Stimulated activated CD8-positive, alpha-beta memory T cell treated with anti-CD3 and anti-CD28 coated beads, Interleukin-15, amount 100 ng/mL, for 48 hours (primary cell): ENCODE results near the gene STAG1.
"Not testable (repeated sequence)": the region's sequence is repeated elsewhere in the genome, so short reads cannot be mapped to it uniquely, and the experiment has no call there.

Source experiments
- DNase-seq, 2 donors: peaks; one replicate each; pipeline ENCODE4 v3.0.0-alpha.2; 2020; ENCODE audit warnings: low read depth in 2 of 2

The STAG1 gene

DNA sequence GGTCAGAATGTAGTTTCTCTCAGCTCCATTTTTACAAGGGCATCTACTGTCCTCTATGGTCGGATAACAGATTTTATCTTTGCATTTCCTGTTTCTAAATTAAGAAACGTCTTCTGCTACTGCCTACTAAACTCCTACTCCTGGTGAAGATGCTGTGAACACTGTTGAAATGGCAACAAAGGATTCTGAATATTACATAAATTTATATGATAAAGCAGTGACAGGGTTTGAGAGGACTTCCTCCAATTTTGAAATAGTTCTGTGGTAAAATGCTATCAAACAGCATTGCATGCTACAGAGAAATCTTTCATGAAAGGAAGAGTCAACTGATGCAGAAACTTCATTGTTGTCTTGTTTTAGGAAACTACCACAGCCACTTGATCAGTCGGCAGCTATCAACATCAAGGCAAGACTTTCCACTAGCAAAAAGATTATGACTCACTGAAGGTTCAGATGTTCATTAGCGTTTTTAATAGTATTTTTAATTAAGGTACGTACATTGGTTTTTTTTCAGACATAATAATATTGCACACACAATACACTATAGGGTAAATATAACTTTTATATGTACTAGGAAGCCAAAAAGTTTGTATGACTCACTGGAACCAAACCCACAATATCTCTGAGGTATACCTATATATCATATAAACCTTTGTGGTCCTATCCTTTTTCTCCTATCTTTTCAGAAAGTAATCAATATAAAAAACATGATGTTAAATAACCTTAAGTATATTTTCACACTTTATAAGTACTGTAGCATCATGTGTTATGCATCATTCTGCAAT lies 156.1 kb downstream of the STAG1 start:
- DNase-seq: no peak

DNA sequence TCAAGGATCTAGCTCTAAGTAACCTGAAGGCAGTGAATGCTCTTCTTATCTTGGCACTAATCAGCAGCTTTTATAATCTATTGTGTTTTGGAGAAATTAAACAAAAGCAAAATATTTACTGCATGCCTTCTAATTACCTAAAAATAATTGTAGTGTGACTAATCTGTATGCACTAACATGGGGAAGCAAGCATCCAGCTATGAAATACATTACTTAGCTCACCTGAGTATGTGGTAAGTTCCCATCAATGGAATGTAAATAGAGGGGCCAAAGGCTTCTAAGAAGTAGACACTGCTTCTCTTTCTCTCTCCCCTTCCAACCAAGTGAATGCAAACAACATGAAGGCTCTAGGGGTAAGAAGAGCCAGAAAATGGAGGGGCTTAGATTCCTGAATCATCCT lies 165.6 kb downstream of the STAG1 start:
- DNase-seq: no peak

DNA sequence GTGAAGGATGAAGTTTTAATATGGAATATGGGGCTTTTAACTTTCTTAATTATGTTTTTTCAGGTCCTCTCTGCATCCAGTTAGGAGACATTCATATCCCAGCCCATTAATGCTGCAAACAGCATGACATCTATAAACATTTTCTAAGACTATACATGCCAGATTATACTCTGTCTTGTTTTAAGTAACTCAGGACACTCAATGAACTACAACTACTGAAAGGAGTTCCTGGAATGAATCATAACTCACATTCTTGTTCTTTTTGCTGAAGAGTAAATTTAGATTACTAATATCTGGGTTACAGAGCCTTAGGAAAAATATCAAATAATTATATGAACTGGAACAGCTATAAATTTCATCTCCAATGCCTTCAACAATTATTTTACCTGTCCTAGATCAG lies 167.4 kb downstream of the STAG1 start:
- no peak for DNase-seq

DNA sequence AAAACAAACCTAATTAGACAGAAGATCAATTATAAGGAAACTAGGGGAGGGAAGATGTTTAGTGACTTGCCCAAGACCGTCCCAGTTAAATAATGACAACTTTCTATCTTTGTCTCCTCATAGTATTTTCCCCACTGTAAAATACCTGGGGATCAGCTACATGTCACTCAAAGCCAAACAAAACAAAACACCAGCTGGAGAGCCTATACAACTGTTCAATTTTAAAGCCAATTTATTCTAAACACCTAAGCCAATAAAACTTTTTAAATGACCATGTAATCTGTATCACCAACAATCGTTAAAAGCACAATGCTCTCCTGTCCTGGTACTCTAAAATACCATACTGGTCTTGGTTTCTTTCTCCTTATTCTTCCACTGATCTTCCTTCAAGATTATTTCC lies 168.4 kb downstream of the STAG1 start:
- DNase-seq: no peak

DNA sequence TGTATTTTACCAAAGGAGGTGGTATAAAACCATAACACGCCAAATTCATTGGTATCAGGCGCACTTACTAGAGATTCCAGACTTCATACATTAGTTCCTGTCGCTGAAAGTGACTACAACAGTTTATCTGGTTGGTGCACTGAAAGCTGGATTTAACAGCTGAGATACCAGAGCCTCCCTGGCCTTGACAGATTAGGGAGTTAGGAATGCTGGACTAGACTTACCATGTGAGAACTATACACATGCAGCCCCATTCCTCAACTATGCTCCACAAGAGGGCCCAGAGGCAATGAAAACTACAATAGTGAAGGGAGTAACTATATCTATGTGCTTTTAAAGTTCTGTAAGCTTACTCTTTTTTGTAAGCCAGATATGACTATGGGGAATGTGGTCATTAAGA lies 174.4 kb downstream of the STAG1 start:
- DNase-seq: no peak

DNA sequence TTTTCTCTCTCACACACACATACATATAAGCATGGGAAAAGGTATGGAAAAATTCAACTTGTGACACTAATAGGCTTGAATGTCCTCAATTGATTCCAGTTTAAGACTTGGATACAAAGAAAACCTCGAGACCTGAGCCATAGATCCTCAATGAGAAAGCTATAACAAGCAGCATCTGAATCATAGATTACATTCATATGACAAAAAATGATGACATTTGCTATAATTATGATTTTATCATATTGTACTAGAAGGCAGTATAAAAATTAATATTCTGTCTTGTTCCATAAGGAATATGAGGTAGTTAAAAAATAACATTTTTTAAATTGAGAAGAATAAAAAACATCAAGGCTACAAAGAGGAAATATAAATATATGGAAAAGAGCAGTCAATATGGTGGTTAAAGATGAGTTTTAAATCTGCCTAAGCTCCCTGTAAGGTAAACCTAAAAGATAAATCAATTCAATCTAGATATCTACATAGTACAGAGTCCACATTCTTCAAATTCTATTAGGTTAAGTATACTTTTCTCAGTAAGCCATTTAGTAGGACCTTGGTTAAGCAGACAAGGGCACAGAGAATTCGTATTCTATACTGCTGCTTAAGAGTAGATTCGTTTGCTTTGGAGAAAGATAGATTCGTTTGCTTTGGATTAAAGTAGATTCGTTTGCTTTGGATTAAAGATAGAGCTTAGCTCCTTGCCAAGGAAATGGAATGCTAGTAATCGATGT lies 175.7 kb downstream of the STAG1 start:
- DNase-seq: no peak

DNA sequence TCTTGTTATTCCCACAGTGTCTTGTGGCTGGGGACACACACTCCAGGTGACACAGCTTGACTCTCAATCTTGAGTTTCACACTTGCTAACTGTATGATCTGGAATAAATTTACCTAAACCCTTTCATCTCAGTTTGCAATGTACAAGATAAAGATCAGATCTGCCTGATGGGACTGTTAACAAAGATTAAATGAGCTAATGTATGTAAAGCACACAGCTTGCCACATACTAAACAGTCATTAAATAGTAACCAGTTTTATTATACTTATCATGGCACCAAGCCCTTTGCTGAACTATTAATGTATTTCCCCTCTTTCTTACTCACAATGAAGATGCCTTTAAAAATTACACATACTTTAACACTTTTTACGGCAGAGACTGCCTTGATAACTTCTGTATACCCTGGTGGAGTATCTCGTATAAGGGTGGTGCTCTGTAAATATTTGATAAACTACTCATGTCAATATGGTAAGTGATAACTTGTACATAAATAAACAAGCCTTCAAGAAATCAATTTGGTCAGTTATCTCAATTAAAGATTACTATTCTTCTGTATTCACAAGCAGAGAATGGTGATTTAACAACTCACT lies 184.5 kb downstream of the STAG1 start:
- no peak for DNase-seq

DNA sequence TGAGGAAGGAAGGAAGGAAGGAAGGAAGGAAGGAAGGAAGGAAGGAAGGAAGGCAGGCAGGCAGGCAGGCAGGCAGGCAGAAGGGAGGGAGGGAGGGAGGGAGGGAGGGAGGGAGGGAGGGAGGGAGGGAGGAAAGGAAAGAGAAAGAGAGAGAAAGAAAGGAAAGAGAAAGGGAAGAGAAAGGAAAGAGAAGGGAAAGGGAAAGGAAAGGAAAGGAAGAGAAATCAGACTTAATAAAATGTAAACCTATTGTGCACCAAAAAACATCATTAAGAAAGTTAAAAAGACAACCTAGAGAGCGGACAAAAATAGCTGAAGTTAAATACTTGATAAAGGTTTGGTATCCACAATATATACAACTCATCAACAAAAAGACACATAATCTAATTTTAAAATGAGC lies 187.2 kb downstream of the STAG1 start:
- not testable (repeated sequence) for DNase-seq

DNA sequence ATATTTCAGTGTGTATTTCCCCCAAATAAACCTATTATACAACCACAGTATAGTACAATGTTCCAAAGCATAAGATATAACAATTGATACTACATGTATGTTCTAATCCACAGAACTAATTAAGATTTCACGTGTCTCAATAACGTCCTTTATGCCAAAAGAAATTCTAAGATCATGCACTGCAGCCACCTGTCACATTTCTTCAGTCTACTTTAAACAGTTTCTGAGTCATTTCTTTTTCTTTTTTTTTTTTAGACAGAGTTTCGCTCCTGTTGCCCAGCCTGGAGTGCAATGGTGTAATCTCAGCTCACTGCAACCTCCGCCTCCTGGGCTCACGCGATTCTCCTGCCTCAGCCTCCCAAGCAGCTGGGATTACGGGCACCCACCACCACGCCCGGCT lies 190.2 kb downstream of the STAG1 start:
- no peak for DNase-seq

DNA sequence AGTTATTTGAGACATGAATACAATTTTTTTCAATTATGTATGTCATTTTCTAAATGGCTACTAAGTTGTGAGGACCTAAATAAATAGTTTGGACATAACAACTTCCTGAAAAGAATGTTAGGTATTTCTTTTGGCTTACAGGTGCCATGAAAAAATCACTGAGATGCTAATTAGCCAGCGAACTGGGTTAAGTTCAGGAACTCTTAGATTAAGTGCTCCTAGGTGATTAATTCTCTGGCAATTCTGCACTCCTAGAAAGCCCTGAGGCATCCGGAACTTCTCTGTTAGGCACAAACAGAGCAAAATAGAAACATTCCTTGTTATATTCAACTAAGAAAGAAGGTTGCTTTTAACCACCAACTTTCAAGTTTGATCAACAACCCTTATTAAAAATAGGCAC lies 192.3 kb downstream of the STAG1 start:
- DNase-seq: no peak

DNA sequence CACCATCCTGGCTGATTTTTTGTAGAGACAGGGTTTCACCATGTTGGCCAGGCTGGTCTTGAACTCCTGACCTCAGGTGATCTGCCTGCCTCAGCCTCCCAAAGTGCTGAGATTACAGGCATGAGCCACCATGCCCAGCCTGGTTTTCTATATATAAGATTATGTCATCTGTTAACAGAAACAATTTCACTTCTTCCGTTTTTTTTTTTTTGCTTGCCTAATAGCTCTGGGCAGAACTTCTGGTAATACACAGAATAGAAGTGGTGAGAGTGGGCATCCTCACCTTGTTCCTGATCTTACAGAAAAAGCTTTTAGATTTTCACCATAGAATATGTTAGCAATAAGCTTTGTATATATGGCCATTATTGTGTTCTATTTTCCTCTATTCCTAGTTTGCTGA lies 202.7 kb downstream of the STAG1 start:
- not testable (repeated sequence) for DNase-seq

DNA sequence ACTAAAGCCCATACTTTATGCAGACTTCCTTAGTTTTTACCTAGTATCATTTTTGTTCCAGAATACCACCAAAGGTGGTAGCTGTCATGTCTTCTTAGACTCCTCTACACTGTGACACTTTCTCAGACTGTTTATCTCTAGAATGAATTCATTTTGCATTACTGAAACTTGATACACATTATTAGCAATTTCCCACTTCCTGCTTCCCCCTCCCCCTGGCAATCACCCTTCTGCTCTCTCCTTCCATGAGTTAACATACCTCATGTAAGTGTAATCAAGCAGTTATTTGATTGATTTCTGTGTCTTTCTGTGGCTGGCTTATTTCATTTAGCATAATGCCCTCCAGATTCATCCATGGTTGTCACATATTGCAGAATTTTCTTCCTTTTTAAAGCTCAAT lies 204.9 kb downstream of the STAG1 start:
- no peak for DNase-seq

DNA sequence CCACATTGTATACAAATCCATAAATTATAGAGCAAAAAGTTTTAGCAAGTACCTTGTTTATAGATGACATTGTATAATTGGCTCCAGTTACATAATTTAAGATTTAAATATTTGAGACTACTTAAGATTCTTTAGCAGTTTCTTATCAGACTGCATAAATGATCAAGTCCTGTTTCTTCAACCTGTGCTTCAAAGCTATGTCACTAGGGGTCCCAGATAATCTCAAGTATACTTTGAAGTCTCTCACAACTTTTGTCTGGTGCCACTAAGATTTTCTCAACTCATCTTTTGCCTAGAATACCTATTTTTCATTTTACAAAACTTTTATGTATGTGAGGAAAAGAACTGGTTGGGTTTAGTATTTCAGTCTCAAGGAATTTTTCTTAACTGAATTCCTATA lies 205.5 kb downstream of the STAG1 start:
- DNase-seq: no peak

DNA sequence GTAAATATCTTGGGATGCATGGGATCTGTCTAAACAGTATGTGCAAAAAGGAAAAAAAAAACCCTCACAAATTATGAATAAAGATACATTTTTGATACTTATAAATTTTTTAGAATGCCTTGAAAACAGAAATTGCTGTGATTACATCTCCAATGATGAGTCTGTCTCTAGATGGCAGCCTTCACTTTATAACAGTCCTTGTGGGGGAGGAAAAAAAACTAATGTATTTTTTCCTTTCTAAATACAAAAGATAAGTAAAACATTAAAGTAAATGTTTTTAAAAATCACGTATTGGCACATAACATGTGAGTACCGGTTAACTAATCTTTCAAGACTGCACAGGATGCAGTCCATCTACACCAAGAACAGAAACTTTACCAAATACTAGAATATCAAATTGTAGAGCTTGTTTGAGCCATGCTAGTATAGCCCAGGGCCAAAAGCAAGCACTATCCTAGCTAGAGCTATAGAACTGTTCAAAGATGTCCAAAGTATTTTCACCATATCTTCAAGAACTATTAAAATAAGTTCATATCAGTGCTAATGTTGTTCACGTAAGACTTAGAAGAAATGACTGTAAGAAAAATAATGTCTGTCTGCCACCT lies 206.4 kb downstream of the STAG1 start:
- no peak for DNase-seq

DNA sequence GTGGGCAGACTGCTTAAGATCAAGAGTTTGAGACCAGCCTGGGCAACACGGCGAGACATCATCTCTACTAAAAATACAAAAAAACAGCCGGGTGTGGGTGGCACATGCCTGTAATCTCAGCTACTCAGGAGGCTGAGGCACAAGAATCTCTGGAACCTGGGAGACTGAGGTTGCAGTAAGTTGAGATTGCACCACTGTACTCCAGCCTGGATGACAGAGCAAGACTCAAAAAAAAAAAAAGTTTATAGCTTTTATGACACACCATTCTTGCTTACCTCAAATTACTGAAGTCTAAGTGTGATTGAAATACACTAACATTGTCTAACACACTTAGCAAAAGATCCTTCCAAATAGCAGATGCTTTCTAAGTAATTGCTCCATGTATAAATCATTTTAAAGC lies 207.6 kb downstream of the STAG1 start:
- no peak for DNase-seq

DNA sequence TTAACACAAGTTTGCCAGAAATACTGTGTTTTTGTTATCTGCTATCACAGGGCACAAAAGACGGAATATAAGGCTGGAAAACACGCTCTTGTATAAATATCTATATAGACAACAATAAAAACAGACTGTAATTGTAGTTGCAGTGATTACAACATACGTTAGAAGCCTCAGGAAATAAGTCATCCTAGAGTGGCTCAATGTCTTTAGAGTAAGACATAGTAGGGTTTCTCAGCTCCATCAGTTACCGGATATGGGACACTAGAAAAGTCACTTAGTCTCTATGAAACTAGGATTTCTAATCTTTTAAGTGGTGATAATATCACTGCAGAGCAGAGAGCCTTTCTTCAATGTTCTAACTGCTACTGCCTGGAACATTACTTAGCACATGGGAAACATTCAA lies 208.8 kb downstream of the STAG1 start:
- DNase-seq: no peak

DNA sequence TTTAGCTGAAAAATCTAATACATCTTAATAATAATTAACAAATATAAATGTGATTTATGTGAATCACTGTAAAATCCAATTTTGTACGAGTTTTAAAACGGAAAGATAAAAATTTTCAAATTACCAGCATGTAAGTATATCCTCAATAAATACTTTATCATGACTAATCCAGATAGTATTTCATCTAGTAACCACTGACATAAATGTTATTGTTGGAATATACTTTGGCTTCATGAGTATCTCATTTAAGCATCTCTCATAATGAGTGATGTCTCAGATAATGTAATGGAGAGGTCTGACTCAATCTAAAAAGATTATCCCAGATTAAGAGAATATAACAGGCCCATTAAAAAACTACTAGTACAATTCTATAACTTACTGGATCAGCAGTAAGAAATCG lies 216.3 kb downstream of the STAG1 start:
- no peak for DNase-seq

DNA sequence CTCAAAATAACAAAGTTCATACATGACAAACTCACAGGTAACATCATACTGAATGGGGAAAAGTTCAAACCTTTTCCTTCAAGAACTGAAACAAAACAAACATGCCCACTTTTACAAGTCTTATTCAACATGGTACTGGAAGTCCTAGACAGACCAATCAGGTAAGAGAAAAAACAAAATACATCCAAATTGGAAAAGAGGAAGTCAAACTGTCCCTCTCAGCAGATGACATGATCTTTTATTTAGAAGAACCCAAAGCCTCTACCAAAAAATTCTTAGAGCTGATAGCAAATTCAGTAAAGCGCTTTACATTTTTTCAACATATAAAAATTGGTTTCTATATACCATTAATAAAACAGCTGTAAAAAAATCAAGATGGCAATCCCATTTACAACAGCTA lies 219.4 kb downstream of the STAG1 start:
- no peak for DNase-seq

DNA sequence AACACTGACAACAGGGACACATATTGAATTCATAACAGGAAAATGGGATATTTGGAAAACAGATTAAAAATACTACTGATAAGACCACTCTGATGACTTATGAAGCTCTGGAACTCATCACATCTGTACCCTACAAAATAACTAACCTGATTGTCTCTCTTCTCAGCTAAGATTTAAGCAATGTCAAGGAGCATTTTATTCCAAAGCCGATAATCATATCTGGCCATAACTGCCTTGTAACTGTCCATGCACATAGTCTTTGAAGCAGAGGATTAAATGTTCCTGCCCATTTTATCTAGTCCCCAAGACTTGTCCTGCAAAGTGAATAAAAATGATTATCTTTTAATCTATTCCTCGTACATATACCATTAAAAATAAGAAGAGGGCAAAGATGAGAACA lies 234.1 kb downstream of the STAG1 start:
- no peak for DNase-seq

DNA sequence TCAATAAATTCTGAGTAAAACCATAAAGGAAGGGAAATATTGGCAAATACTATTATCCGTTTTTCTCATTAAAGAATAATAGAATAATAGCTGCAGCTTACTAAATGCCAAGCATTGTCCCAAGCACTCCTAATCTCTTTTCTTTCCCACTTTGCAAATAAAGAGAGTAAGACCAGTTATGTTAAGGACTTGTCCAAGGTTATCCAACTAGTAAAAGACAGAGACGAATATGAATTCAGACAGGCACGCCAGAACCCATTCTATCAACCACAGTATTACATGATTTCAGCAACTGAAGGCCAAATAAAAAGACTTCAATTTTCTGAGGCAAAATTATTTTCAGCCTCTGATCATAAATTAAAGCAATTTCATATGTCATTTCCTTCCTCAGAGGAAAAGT lies 235.5 kb downstream of the STAG1 start:
- no peak for DNase-seq

DNA sequence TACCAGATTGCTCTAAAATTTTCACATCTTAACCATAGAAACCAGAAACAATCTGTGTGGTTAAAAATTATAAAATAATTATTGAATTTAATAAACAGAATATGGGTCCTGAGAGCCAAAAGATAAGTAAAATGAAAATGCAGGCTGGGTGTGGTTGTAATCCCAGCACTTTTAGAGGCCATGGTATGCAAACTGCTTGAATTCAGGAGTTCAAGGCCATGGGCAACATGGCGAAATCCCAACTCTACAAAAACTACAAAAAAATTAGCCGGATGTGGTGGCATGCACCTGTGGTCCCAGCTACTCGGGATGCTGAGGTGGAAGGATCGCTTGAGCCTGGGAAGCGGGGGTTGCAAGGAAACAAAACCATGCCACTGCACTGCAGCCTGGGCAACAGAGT lies 236.1 kb downstream of the STAG1 start:
- DNase-seq: no peak

DNA sequence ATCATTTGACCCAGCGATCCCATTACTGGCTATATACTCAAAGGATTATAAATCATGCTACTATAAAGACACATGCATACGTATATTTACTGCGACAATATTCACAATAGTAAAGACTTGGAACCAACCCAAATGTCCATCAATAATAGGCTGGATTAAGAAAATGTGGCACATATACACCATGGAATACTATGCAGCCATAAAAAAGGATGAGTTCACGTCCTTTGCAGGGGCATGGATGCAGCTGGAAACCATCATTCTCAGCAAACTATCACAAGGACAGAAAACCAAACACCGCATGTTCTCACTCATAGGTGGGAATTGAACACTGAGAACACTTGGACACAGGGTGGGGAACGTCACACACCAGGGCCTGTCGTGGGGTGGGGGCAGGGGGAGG lies 237.6 kb downstream of the STAG1 start:
- not testable (repeated sequence) for DNase-seq

DNA sequence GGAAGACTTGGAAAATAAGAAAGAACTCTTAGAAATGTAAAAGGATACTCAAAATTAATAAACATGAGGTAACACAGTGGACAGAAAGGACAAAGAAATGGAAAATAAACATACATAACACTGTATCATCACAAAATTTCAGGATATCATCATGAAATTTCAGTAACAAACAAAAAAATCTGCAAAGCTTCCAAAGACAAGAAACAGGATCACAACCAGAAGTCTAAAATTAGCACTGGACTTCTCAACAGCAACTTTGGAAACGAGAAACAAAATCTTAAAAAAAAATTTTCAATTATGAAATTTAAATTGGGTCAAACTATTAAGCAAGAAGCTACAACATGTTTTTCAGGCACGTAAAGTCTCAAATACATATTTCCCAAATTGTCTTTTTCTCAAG lies 238.8 kb downstream of the STAG1 start:
- DNase-seq: no peak
